IMR-90 (cell line): Measurements from ENCODE around the gene COL8A1. TPM values are rescaled to one million over a fixed set of nuclear protein-coding genes. Genes with fewer than 3 reads are reported as not detected.

Experiments
- ATAC-seq: fragments of 200-7000 bp; cut with Tn5 transposase; 2 replicates; pipeline ENCODE4 v1.9.1; 2020; ENCODE audit warnings: low read depth, mild to moderate bottlenecking, moderate library complexity
- BruUV-seq: library from RNA; stranded (reverse); fragments of 400-500 nt; replicated peaks from 2 replicates; lab custom pipeline; 2021; lab: Mats Ljungman, UMichigan
- CTCF ChIA-PET: fragments of 300-600 bp; formaldehyde crosslinking; extraction: SDS; loops from one replicate; lab custom pipeline; 2021; ENCODE audit warnings: antibody characterized with exemption; lab: Yijun Ruan, JAX
- POLR2A ChIA-PET: fragments of 300-600 bp; sonication (Branson Sonifier 250); formaldehyde crosslinking; loops from one replicate; lab custom pipeline; 2022; ENCODE audit warnings: antibody characterized with exemption; ENCODE audit not compliant: unreplicated experiment; lab: Charles Lee
- DNase-seq: peaks from one replicate; pipeline ENCODE4 v3.0.0; 2013
- H2AFZ ChIP-seq: replicated peaks from 2 replicates; pipeline ENCODE3; 2013; ENCODE audit warnings: low read length, mild to moderate bottlenecking; ENCODE audit not compliant: poor library complexity
- H2AK5ac ChIP-seq: 2 replicates; pipeline ENCODE4 v1.6.1; 2013; ENCODE audit warnings: low read depth, low read length, inconsistent platforms
- H2AK9ac ChIP-seq: replicated peaks from 2 replicates; pipeline ENCODE3; 2013; ENCODE audit warnings: mild to moderate bottlenecking, low read depth, low read length, moderate library complexity; ENCODE audit not compliant: poor library complexity
- H2BK120ac ChIP-seq: 2 replicates; pipeline ENCODE4 v1.6.1; 2013; ENCODE audit warnings: low read depth, low read length, inconsistent platforms
- H2BK15ac ChIP-seq: 3 replicates; pipeline ENCODE4 v1.6.1; 2013; ENCODE audit warnings: low read depth, low read length, inconsistent platforms
- H2BK20ac ChIP-seq: 2 replicates; pipeline ENCODE4 v1.6.1; 2013; ENCODE audit warnings: low read depth, mild to moderate bottlenecking, inconsistent platforms, low read length, moderate library complexity
- H2BK5ac ChIP-seq: 2 replicates; pipeline ENCODE4 v1.6.1; 2013; ENCODE audit warnings: mild to moderate bottlenecking, low read depth, low read length, inconsistent platforms; ENCODE audit not compliant: poor library complexity, severe bottlenecking
- H3K14ac ChIP-seq: replicated peaks from 2 replicates; pipeline ENCODE4 v1.6.1; 2013; ENCODE audit warnings: low read depth, low read length, inconsistent platforms
- H3K18ac ChIP-seq: 2 replicates; pipeline ENCODE4 v1.6.1; 2013; ENCODE audit warnings: low read depth, low read length, control low read depth
- H3K23ac ChIP-seq: 2 replicates; pipeline ENCODE4 v1.6.1; 2013; ENCODE audit warnings: low read depth, low read length, inconsistent platforms
- H3K27ac ChIP-seq: 2 replicates; pipeline ENCODE4 v1.5.1; 2013; ENCODE audit warnings: mild to moderate bottlenecking, control low read depth, low read length; ENCODE audit not compliant: insufficient read depth
- H3K27me3 ChIP-seq: 2 replicates; pipeline ENCODE4 v1.6.1; 2013; ENCODE audit warnings: low read length; ENCODE audit not compliant: control insufficient read depth, insufficient read depth
- H3K36me3 ChIP-seq: 2 replicates; pipeline ENCODE4 v1.6.1; 2013; ENCODE audit warnings: low read length, mixed read lengths; ENCODE audit not compliant: control insufficient read depth, insufficient read depth
- H3K4ac ChIP-seq: 2 replicates; pipeline ENCODE4 v1.6.1; 2013; ENCODE audit warnings: low read depth, low read length, inconsistent platforms
- H3K4me1 ChIP-seq: 2 replicates; pipeline ENCODE4 v1.6.1; 2013; ENCODE audit warnings: low read length, mixed read lengths; ENCODE audit not compliant: control insufficient read depth, insufficient read depth
- H3K4me2 ChIP-seq: 2 replicates; pipeline ENCODE4 v1.6.1; 2013; ENCODE audit warnings: low read depth, mild to moderate bottlenecking, control low read depth, low read length, moderate library complexity
- H3K4me3 ChIP-seq: 2 replicates; pipeline ENCODE4 v1.5.1; 2013; ENCODE audit warnings: low read depth, mild to moderate bottlenecking, control low read depth, low read length, moderate library complexity; ENCODE audit not compliant: insufficient read depth
- H3K56ac ChIP-seq: 2 replicates; pipeline ENCODE4 v1.6.1; 2013; ENCODE audit warnings: low read length, inconsistent platforms; ENCODE audit not compliant: insufficient read depth; ENCODE audit errors: extremely low read depth
- H3K79me1 ChIP-seq, 2 experiments: 2 replicates each; pipeline ENCODE4 v1.6.1; 2013; ENCODE audit warnings: low read length in 2 of 2, inconsistent platforms in 1 of 2, low read depth in 1 of 2
- H3K9ac ChIP-seq: 2 replicates; pipeline ENCODE4 v1.6.1; 2013; ENCODE audit warnings: low read depth, low read length, control low read depth
- H3K9me1 ChIP-seq: 2 replicates; pipeline ENCODE4 v1.6.1; 2013; ENCODE audit warnings: low read length, inconsistent platforms; ENCODE audit not compliant: insufficient read depth
- H3K9me3 ChIP-seq: 2 replicates; pipeline ENCODE4 v1.6.1; 2013; ENCODE audit warnings: low read length; ENCODE audit not compliant: control insufficient read depth, insufficient read depth
- H4K20me1 ChIP-seq: 2 replicates; pipeline ENCODE4 v1.6.1; 2013; ENCODE audit warnings: low read length, inconsistent platforms; ENCODE audit not compliant: insufficient read depth
- H4K5ac ChIP-seq: 2 replicates; pipeline ENCODE4 v1.6.1; 2013; ENCODE audit warnings: mild to moderate bottlenecking, low read depth, low read length, control low read depth
- H4K8ac ChIP-seq, 2 experiments: 2 replicates each; pipeline ENCODE4 v1.6.1; 2013; ENCODE audit warnings: low read depth in 2 of 2, low read length in 2 of 2, control low read depth in 1 of 2, inconsistent platforms in 1 of 2
- H4K91ac ChIP-seq: 2 replicates; pipeline ENCODE4 v1.6.1; 2013; ENCODE audit warnings: low read depth, low read length, inconsistent platforms; ENCODE audit not compliant: insufficient read depth
- BHLHE40 ChIP-seq: fragments of 150-350 bp; IDR thresholded peaks from 2 replicates; pipeline ENCODE4 v1.6.1; 2016; ENCODE audit warnings: mild to moderate bottlenecking, low read depth, low read length
- CEBPB ChIP-seq: IDR thresholded peaks from 2 replicates; pipeline ENCODE4 v1.6.1; 2012; ENCODE audit warnings: low read depth, low read length, improper control_type of control experiment
- CHD1 ChIP-seq: IDR thresholded peaks from 2 replicates; pipeline ENCODE4 v1.6.1; 2012; ENCODE audit warnings: low read depth, low read length, improper control_type of control experiment
- ELK1 ChIP-seq: fragments of 150-350 bp; IDR thresholded peaks from 2 replicates; pipeline ENCODE4 v1.6.1; 2016; ENCODE audit warnings: low read depth, mild to moderate bottlenecking, low read length, moderate library complexity, borderline replicate concordance
- FOS ChIP-seq: fragments of 150-350 bp; IDR thresholded peaks from 2 replicates; pipeline ENCODE4 v1.6.1; 2016; ENCODE audit warnings: low read depth, low read length
- MAFK ChIP-seq: IDR thresholded peaks from 2 replicates; pipeline ENCODE4 v1.6.1; 2012; ENCODE audit warnings: low read depth, low read length, improper control_type of control experiment
- MAZ ChIP-seq: IDR thresholded peaks from 2 replicates; pipeline ENCODE4 v1.6.1; 2012; ENCODE audit warnings: low read depth, mild to moderate bottlenecking, low read length, improper control_type of control experiment, moderate library complexity, borderline replicate concordance
- MXI1 ChIP-seq: IDR thresholded peaks from 2 replicates; pipeline ENCODE4 v1.6.1; 2012; ENCODE audit warnings: low read depth, mild to moderate bottlenecking, low read length, moderate library complexity, borderline replicate concordance
- NFE2L2 ChIP-seq: fragments of 150-350 bp; IDR thresholded peaks from 2 replicates; pipeline ENCODE4 v1.6.1; 2016; ENCODE audit warnings: low read depth, mild to moderate bottlenecking, low read length
- POLR2A ChIP-seq: IDR thresholded peaks from 2 replicates; pipeline ENCODE4 v1.6.1; 2012; ENCODE audit warnings: mild to moderate bottlenecking, low read depth, low read length
- RAD21 ChIP-seq: IDR thresholded peaks from 2 replicates; pipeline ENCODE4 v1.6.1; 2012; ENCODE audit warnings: low read length, improper control_type of control experiment
- RCOR1 ChIP-seq: IDR thresholded peaks from 2 replicates; pipeline ENCODE4 v1.6.1; 2012; ENCODE audit warnings: mild to moderate bottlenecking, low read length, improper control_type of control experiment; ENCODE audit not compliant: insufficient replicate concordance
- RFX5 ChIP-seq: IDR thresholded peaks from 2 replicates; pipeline ENCODE4 v1.8.0; 2012; ENCODE audit warnings: low read depth, mild to moderate bottlenecking, low read length, moderate library complexity
- SMC3 ChIP-seq: fragments of 150-350 bp; IDR thresholded peaks from 2 replicates; pipeline ENCODE4 v1.6.1; 2016; ENCODE audit warnings: low read depth, mild to moderate bottlenecking, antibody characterized with exemption, low read length, moderate library complexity
- WGBS, 2 experiments: methylation state at CpG; one replicate each; pipeline versions ENCODE4 v1.1.5 to v1.1.7; 2013; ENCODE audit warnings: missing lambda C conversion rate in 2 of 2; ENCODE audit not compliant: insufficient read length in 1 of 2; ENCODE audit errors: extremely low coverage in 2 of 2; 5-methylcytosine and 5-hydroxymethylcytosine counted together
- dilution Hi-C: fragments of 300-500 bp; cut with HindIII; formaldehyde crosslinking; loops from one replicate; pipeline ENCODE4 v1.14.3; 2018; ENCODE audit warnings: low sequenced_read_pairs; ENCODE audit not compliant: unreplicated experiment
- in situ Hi-C: fragments of 300-500 bp; cut with MboI; formaldehyde crosslinking; loops from 3 replicates; pipeline ENCODE4 v1.14.3; 2019; ENCODE audit warnings: low sequenced_read_pairs, inconsistent platforms, mixed read lengths
- intact Hi-C: fragments of 100-400 bp; cut with micrococcal nuclease; formaldehyde crosslinking; loops from 2 replicates; pipeline ENCODE4 v1.10.0; 2022
- polyA plus RNA-seq, 3 experiments: library from polyadenylated mRNA; depleted of rRNA; stranded (reverse); fragments of >200 nt; gene quantifications; 2 replicates each; pipeline ENCODE4 v1.2.3, GENCODE V29; 2012; ENCODE audit warnings: low replicate concordance in 1 of 3
- total RNA-seq: library from RNA; depleted of rRNA; stranded (reverse); fragments of >200 nt; gene quantifications from 2 replicates; pipeline ENCODE4 v1.2.3, GENCODE V29; 2012
- TF ChIP-seq, protein P1 (sequence below): fragments of 150-350 bp; IDR thresholded peaks from 2 replicates; pipeline ENCODE4 v1.6.1; 2017; ENCODE audit warnings: mild to moderate bottlenecking, antibody characterized with exemption, low read length, low read depth

The COL8A1 gene
- total and polyA plus RNA-seq, 2 of the 4 experiments (the other 2 are of a cell fraction) = 119 to 151 TPM

GRCh38 chr3:99817437-99818240, 179.2 kb downstream of the COL8A1 start, which contains the start of gene CMSS1:
Gene CMSS1, plus strand, starts transcription at chr3:99817862.
- peak within 1 kb of the TSS; percentile 100 for H3K56ac ChIP-seq
- peaks cover 12 to 27% of the 10 kb centered on the region in 2 experiments; a peak in 3 of 4 replicates for H3K79me1 ChIP-seq
- H4K91ac ChIP-seq = peak within 1 kb of the TSS; percentile 81
- ChIA-PET POLR2A (no interaction called here), CTCF (interaction anchor here (0.8 kb wide), 1 partner anchor 10 kb away, joined by 3 read pairs; no protein-coding TSS in a partner anchor)
- no peak within 1 kb of the TSS for H2AK5ac ChIP-seq
- H3K9ac ChIP-seq = peak within 1 kb of the TSS; percentile 93
- peak within 1 kb of the TSS; percentile 93 for H3K23ac ChIP-seq
- H2BK15ac ChIP-seq = peak within 1 kb of the TSS; percentile 94; the same call in 2 of the 3 replicates
- WGBS, 2 experiments = 1% methylated on average over 28 of the region's 60 CpGs; no CpG with 5 or more reads in 1 of the 2 experiments
- peak within 1 kb of the TSS; percentile 94 for H2BK5ac ChIP-seq
- DNase-seq (peak; percentile 90), ATAC-seq (peak; percentile 96)
- in situ Hi-C loops = no loop called here
- no peaks in the 10 kb centered on the region for H3K9me3 ChIP-seq
- no peaks in the 10 kb centered on the region for H3K36me3 ChIP-seq
- intact Hi-C loops = no loop called here
- H3K4me2 ChIP-seq = peak within 1 kb of the TSS; percentile 74
- BruUV-seq = no TSS peak
- peak within 1 kb of the TSS; percentile 95 for H2BK20ac ChIP-seq
- H3K9me1 ChIP-seq = no peaks in the 10 kb centered on the region; the same call in 1 of the 2 replicates
- H2AK9ac ChIP-seq = peak within 1 kb of the TSS; percentile 7
- H2BK120ac ChIP-seq = peak within 1 kb of the TSS; percentile 98
- H2AFZ ChIP-seq = peak within 1 kb of the TSS; percentile 93
- H3K27ac ChIP-seq = peak within 1 kb of the TSS; percentile 94
- peak within 1 kb of the TSS; percentile 84 for H4K5ac ChIP-seq
- peak within 1 kb of the TSS; percentile 91 for H3K18ac ChIP-seq
- no peaks in the 10 kb centered on the region for H4K20me1 ChIP-seq
- H3K4me1 ChIP-seq = peaks cover 2% of the 10 kb centered on the region
- peak within 1 kb of the TSS; percentile 67 to 95 for H4K8ac ChIP-seq
- dilution Hi-C loops = no loop called here
- peak within 1 kb of the TSS; percentile 92 for H3K4me3 ChIP-seq
- H3K27me3 ChIP-seq = no peaks in the 10 kb centered on the region
- peak within 1 kb of the TSS; percentile 98 for H3K14ac ChIP-seq
- H3K4ac ChIP-seq = peak within 1 kb of the TSS; percentile 91
- TF ChIP-seq RAD21 = 0 out of 2 replicates have a peak, but pooled peaks have one; percentile 4
- TF ChIP-seq SMC3 = no peak
- no peak for TF ChIP-seq RFX5
- no peak for TF ChIP-seq NFE2L2
- TF ChIP-seq MXI1 = peak; percentile 98
- peak; percentile 7; the same call in 1 of the 2 replicates for TF ChIP-seq MAZ
- TF ChIP-seq BHLHE40 = peak; percentile 18; the same call in 1 of the 2 replicates
- no peak for TF ChIP-seq MAFK
- peak; percentile 84; the same call in 1 of the 2 replicates for TF ChIP-seq CHD1
- peak; percentile 36; the same call in 1 of the 2 replicates for TF ChIP-seq FOS
- TF ChIP-seq ELK1 = no peak
- peak; percentile 88 for TF ChIP-seq POLR2A
- TF ChIP-seq CEBPB = peak; percentile 65
- TF ChIP-seq RCOR1 = no peak
- TF ChIP-seq, protein P1, sequence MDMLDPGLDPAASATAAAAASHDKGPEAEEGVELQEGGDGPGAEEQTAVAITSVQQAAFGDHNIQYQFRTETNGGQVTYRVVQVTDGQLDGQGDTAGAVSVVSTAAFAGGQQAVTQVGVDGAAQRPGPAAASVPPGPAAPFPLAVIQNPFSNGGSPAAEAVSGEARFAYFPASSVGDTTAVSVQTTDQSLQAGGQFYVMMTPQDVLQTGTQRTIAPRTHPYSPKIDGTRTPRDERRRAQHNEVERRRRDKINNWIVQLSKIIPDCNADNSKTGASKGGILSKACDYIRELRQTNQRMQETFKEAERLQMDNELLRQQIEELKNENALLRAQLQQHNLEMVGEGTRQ = no peak
